Astrocyte of the spinal cord (primary cell): ENCODE results near the gene SPSB2.

Source experiments
- DNase-seq: peaks from one replicate; pipeline ENCODE4 v3.0.0; 2011; ENCODE audit warnings: low read depth, low spot score
- H3K4me3 ChIP-seq: 2 replicates; pipeline ENCODE4 v1.5.1; 2011; ENCODE audit warnings: low read depth, mild to moderate bottlenecking, low read length, moderate library complexity
- CTCF ChIP-seq: IDR thresholded peaks from 2 replicates; pipeline ENCODE4 v1.5.1; 2012; ENCODE audit warnings: low read depth, mild to moderate bottlenecking, low read length, inconsistent platforms
- in situ Hi-C: cut with HindIII; loops from 2 replicates; pipeline ENCODE4 v1.10.0; 2017; ENCODE audit warnings: low sequenced_read_pairs

The SPSB2 gene

GRCh38 chr12:6852651-6853354, 20.3 kb downstream of the SPSB2 start:
- H3K4me3 ChIP-seq, result peak overlapping the region; percentile 83
- DNase-seq, result peak; percentile 79
- in situ Hi-C loops, result no loop called here

GRCh38 chr12:6851921-6852650, 21.0 kb downstream of the SPSB2 start, which contains the start of gene USP5:
Gene USP5, plus strand, starts transcription at chr12:6852150. Its CDS starts 30 bp downstream, at chr12:6852180.
- TF ChIP-seq CTCF, result no peak

More at GRCh38 chr12:6852651-6853354, 20.3 kb downstream of the SPSB2 start:
- no peak for TF ChIP-seq CTCF

GRCh38 chr12:6851153-6851920, 21.8 kb downstream of the SPSB2 start, which contains the start of gene CDCA3:
Gene CDCA3, minus strand, starts transcription at chr12:6851286. Its CDS starts 334 bp downstream, at chr12:6850952.
- DNase-seq, result peak; percentile 98
- in situ Hi-C loops, result no loop called here
- TF ChIP-seq CTCF, result no peak
- H3K4me3 ChIP-seq, result peak within 1 kb of the TSS; percentile 83

More at GRCh38 chr12:6851921-6852650, 21.0 kb downstream of the SPSB2 start, which contains the start of gene USP5:
- in situ Hi-C loops, result no loop called here
- DNase-seq, result peak; percentile 100
- H3K4me3 ChIP-seq, result peak within 1 kb of the TSS; percentile 83

- H3K4me3 ChIP-seq, result peak overlapping the region; percentile 83
- in situ Hi-C loops, result no loop called here
- no peak for TF ChIP-seq CTCF
- no peak for DNase-seq
Measured at GRCh38 chr12:6850796-6851152, 22.3 kb downstream of the SPSB2 start.

- in situ Hi-C loops, result no loop called here
- DNase-seq, result no peak
- TF ChIP-seq CTCF, result no peak
- peak overlapping the region; percentile 83 for H3K4me3 ChIP-seq
Measured at GRCh38 chr12:6849976-6850560, 23.0 kb downstream of the SPSB2 start.

GRCh38 chr12:6849427-6849826, 23.7 kb downstream of the SPSB2 start:
- in situ Hi-C loops, result no loop called here

More at GRCh38 chr12:6849427-6849826, 23.7 kb downstream of the SPSB2 start:
- no peak for TF ChIP-seq CTCF
- no peak overlapping the region for H3K4me3 ChIP-seq
- DNase-seq, result no peak
